ENCODE measurements around the gene MARCHF4. TPM values are rescaled to one million over a fixed set of nuclear protein-coding genes. Genes with fewer than 3 reads are reported as not detected.
A peak's percentile ranks its signal among the peaks of the same experiment; 100 is the strongest.

MARCHF4 gene
- total RNA-seq, result 4.2 and 6.9 TPM in 2 replicates

- H3K4me3 ChIP-seq (ENCODE audit: low read depth, low read length), result peak within 1 kb of the TSS; percentile 43
- TF ChIP-seq CTCF (conservative IDR thresholded peaks at IDR 0.05; ENCODE audit: low read depth, low read length), result no peak
- no peak for DNase-seq (ENCODE audit: low read depth)
Measured at GRCh38 chr2:216371721-216372702, at the start of gene MARCHF4. MARCHF4 (minus strand) TSS chr2:216372483; CDS start chr2:216370260, 2,223 bp downstream.

GRCh38 chr2:216420367-216421101 is 48.3 kb upstream of the MARCHF4 start:
- TF ChIP-seq CTCF (conservative IDR thresholded peaks at IDR 0.05; ENCODE audit: low read depth, low read length), result no peak
- no peak overlapping the region for H3K4me3 ChIP-seq (ENCODE audit: low read depth, low read length)
- DNase-seq (ENCODE audit: low read depth), result no peak

GRCh38 chr2:216418981-216419380 is 46.7 kb upstream of the MARCHF4 start:
- H3K4me3 ChIP-seq (ENCODE audit: low read depth, low read length), result no peak overlapping the region
- DNase-seq (ENCODE audit: low read depth), result no peak
- TF ChIP-seq CTCF (conservative IDR thresholded peaks at IDR 0.05; ENCODE audit: low read depth, low read length), result no peak

GRCh38 chr2:216416571-216417307 is 44.5 kb upstream of the MARCHF4 start:
- DNase-seq (ENCODE audit: low read depth), result no peak
- no peak overlapping the region for H3K4me3 ChIP-seq (ENCODE audit: low read depth, low read length)
- TF ChIP-seq CTCF (conservative IDR thresholded peaks at IDR 0.05; ENCODE audit: low read depth, low read length), result no peak

GRCh38 chr2:216415541-216415940 is 43.3 kb upstream of the MARCHF4 start:
- DNase-seq (ENCODE audit: low read depth), result no peak
- no peak overlapping the region for H3K4me3 ChIP-seq (ENCODE audit: low read depth, low read length)
- TF ChIP-seq CTCF (conservative IDR thresholded peaks at IDR 0.05; ENCODE audit: low read depth, low read length), result no peak

GRCh38 chr2:216414772-216415319 is 42.6 kb upstream of the MARCHF4 start:
- no peak overlapping the region for H3K4me3 ChIP-seq (ENCODE audit: low read depth, low read length)
- TF ChIP-seq CTCF (conservative IDR thresholded peaks at IDR 0.05; ENCODE audit: low read depth, low read length), result no peak
- no peak for DNase-seq (ENCODE audit: low read depth)

All from epithelial cell of proximal tubule (primary cell).